HAP-1 (cell line): ENCODE data around the gene GCSH.
"Not testable (repeated sequence)": the region's sequence is repeated elsewhere in the genome, so short reads cannot be mapped to it uniquely, and the experiment has no call there.

Experiments
- DNase-seq, 2 experiments: peaks; one replicate each; pipeline ENCODE4 v3.0.0-alpha.2; 2016 to 2020; ENCODE audit warnings: low spot score in 2 of 2
- H3K27me3 ChIP-seq: fragments of 250-450 bp; sonication (Bioruptor Pico); 2 replicates; pipeline ENCODE4 v1.5.1; 2020; ENCODE audit warnings: low read depth, mild to moderate bottlenecking, moderate library complexity
- H3K36me3 ChIP-seq: fragments of 250-450 bp; sonication (Bioruptor Pico); replicated peaks from 2 replicates; pipeline ENCODE4 v1.5.1; 2020; ENCODE audit warnings: mild to moderate bottlenecking
- H3K4me1 ChIP-seq: fragments of 250-450 bp; sonication (Bioruptor Pico); 2 replicates; pipeline ENCODE4 v1.5.1; 2020; ENCODE audit warnings: mild to moderate bottlenecking
- H3K4me3 ChIP-seq: fragments of 250-450 bp; sonication (Bioruptor Pico); 2 replicates; pipeline ENCODE4 v1.5.1; 2020; ENCODE audit warnings: mild to moderate bottlenecking, moderate library complexity
- H3K9me3 ChIP-seq: fragments of 250-450 bp; sonication (Bioruptor Pico); 2 replicates; pipeline ENCODE4 v1.5.1; 2020; ENCODE audit warnings: mild to moderate bottlenecking, moderate library complexity
- in situ Hi-C: fragments of 300-500 bp; cut with MboI; formaldehyde crosslinking; loops from 3 replicates; pipeline ENCODE4 v1.14.3; 2020; ENCODE audit warnings: low sequenced_read_pairs, inconsistent platforms, mixed read lengths

Gene GCSH

DNA sequence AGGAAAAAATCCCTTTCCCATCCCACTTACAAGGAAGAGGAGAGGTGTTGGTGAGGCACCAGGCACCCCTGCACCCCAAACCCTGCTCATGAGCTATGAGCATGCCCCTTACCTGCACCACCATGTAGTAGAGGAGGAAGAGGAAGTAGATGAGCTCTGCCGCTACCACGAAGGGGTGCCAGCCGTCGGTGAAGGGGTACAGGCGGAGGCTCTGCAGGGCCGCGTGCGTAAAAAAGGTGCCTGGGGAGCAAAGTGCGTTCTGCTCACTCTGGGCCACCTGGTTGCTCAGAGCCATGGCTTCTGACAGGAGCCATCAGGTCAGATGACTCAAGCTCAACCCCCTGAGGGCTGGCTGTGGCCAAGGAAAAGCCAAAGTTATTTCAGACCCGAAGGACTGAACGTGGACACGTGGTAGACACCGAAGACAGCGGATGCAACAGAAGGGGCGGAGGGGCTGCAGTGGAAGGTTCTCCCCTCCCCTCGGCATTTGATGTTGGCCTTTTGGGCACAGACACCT, 25.3 kb upstream of the GCSH start:
- DNase-seq: no peak
- H3K27me3 ChIP-seq: no peaks in the 10 kb centered on the region
- in situ Hi-C loops: no loop called here
- no peaks in the 10 kb centered on the region for H3K9me3 ChIP-seq
- no peak overlapping the region for H3K4me3 ChIP-seq
- H3K36me3 ChIP-seq: no peaks in the 10 kb centered on the region
- H3K4me1 ChIP-seq: no peaks in the 10 kb centered on the region

DNA sequence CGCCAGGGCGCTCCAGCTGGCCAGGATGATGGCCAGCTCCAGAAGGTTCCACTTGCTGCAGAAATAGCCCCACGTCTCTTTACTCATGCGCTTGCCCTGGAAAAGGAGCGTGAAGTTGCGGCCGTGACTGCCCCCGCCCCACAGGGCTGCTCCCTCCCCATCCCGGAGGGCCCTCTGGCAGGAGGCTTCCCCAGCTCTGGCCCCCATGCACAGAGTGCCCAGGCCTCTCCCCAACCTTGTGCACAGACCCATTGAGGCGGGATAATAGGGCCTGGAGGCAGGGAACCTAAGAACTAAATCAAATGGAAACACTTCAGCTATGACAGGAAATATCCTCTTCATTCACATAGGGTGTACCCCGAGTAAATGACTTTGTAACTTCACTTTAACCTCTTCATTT, 21.2 kb upstream of the GCSH start:
- Histone ChIP-seq H3K4me1 (no peaks in the 10 kb centered on the region), H3K36me3 (no peaks in the 10 kb centered on the region), H3K4me3 (no peak overlapping the region), H3K9me3 (no peaks in the 10 kb centered on the region), H3K27me3 (0 out of 2 replicates have a peak, but pooled peaks cover 3% of the 10 kb centered on the region)
- in situ Hi-C loops: no loop called here
- no peak for DNase-seq

DNA sequence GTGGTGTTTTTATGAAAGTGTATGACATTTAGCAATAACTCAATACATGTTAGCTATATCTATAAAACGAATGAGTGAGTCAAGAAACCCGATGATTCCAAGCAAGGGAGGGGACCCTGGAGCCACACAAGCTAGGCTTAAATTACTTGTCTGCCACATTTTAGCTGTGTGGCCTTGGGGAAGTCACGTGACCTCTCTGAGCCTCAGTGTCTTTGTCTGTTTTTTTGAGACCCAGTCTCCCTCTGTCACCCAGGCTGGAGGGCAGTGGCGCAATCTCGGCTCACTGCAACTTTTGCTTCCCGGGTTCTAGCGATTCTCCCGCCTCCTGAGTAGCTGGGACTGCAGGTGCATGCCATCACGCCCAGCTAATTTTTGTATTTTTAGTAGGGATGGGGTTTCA, 20.1 kb upstream of the GCSH start:
- in situ Hi-C loops: no loop called here
- Histone ChIP-seq H3K4me3 (no peak overlapping the region), H3K36me3 (no peaks in the 10 kb centered on the region), H3K27me3 (0 out of 2 replicates have a peak, but pooled peaks cover 3% of the 10 kb centered on the region), H3K4me1 (no peaks in the 10 kb centered on the region), H3K9me3 (no peaks in the 10 kb centered on the region)
- no peak for DNase-seq

DNA sequence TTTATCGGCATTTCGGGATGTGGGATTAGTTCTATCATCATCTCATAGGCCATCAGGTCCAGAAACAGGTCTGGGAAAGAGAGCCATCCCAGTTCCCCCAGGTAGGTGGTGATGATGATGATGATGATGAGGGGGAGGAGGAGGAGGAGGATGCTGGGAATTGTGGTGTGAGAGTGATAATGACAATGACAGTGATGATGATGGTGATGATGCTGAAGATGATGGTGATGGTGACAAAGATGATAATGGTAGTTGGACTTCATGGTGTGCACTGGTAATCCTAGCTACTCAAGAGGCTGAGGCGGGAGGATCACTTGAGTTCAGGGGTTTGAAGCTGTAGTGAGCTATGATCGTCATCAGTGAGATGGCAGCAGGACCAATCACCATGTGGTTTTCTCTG, 16.3 kb upstream of the GCSH start:
- Histone ChIP-seq H3K36me3 (no peaks in the 10 kb centered on the region), H3K27me3 (0 out of 2 replicates have a peak, but pooled peaks cover 3% of the 10 kb centered on the region), H3K4me1 (no peaks in the 10 kb centered on the region), H3K4me3 (no peak overlapping the region), H3K9me3 (no peaks in the 10 kb centered on the region)
- in situ Hi-C loops: no loop called here
- no peak for DNase-seq

DNA sequence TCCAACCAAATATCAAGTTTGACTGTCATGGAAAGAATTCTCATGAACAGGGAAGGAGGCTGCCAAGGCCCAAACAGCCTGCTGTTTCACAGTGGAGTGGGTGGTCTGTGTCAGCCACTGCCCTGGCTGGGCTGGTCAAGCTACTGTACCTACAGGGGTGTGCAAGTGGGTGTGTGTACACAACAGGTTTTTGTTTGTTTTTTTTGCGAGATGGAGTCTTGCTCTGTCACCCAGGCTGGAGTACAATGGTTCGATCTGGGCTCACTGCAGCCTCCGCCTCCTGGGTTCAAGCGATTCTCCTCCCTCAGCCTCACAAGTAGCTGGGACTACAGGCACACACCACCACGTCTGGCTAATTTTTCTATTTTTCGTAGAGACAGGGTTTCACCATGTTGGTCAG, 13.1 kb upstream of the GCSH start:
- H3K4me3 ChIP-seq, in situ Hi-C loops, H3K36me3 ChIP-seq, H3K4me1 ChIP-seq, DNase-seq, H3K27me3 ChIP-seq, H3K9me3 ChIP-seq: not testable (repeated sequence)

DNA sequence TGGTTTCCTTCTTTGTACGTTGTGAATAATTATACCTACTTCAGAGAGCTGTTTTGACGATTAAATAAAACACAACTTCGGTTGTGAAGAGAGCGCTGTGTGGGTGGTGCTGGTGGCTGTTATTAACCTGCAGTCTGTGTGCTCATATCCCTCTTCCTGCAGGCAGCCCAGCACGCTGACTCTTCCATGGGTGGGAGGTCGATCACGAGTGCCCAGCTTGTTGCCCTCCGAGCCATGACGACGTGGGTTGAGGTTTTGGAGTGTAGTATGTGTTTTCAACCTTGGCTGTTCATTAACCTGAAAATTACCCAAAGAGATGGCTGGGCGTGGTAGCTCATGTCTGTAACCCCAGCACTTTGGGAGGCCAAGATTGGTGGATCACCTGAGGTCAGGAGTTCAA, 11.3 kb upstream of the GCSH start:
- no peak for DNase-seq
- Histone ChIP-seq H3K27me3 (no peaks in the 10 kb centered on the region), H3K36me3 (no peaks in the 10 kb centered on the region), H3K9me3 (no peaks in the 10 kb centered on the region), H3K4me1 (peaks cover 2% of the 10 kb centered on the region; the same call in 1 of the 2 replicates), H3K4me3 (no peak overlapping the region)
- in situ Hi-C loops: no loop called here

DNA sequence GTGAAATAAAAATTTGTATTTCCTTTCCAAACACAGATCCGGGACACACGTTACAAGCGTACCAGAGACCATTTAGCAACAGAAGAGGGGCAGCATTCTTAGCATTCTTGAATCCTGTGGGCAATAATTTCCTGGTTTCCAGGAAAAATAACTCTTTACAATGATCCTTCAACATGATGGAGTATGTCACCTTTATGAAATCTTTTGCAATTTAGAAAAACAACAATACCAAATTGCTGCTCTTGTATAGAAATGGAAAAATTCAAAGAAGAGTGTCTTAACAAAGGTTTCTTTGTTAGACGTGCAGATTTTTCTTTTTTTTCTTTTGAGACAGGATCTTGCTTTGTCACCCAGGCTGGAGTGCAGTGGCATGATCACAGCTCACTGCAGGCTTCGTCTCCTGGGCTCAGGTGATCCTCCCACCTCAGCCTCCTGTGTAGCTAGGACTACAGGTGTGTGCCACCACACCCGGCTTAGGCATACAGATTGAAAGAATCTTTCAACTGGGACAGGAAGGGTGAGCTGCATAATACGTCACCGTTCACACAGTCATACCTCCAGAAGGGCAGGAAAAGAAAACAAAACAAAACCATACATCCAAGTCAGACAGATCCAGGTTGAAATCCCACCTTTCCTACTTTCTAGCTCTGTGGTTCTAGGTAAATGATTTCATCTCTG, 10.8 kb upstream of the GCSH start:
- in situ Hi-C loops: no loop called here
- Histone ChIP-seq H3K4me3 (no peak overlapping the region), H3K36me3 (no peaks in the 10 kb centered on the region), H3K27me3 (no peaks in the 10 kb centered on the region), H3K9me3 (no peaks in the 10 kb centered on the region), H3K4me1 (peaks cover 2% of the 10 kb centered on the region; the same call in 1 of the 2 replicates)
- peak; percentile 15 to 64 for DNase-seq

DNA sequence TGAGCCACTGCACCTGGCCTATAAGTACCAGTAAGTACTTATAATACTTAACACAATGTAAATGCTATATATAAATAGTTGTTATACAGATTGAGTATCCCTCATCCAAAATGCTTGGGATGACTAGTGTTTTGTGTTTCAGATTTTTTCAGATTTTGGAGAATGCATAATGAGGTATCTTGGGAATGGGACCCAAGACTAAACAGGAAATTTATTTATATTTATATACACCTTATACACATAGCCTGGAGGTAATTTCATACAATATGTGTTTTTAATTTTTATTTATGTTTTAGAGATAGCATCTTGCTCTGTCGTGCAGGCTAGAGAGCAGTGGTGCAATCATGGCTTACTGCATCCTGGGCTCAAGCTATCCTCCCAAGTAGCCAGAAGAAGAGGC, 9.8 kb upstream of the GCSH start:
- no peak for DNase-seq
- in situ Hi-C loops: no loop called here
- Histone ChIP-seq H3K9me3 (no peaks in the 10 kb centered on the region), H3K4me1 (peaks cover 2% of the 10 kb centered on the region; the same call in 1 of the 2 replicates), H3K4me3 (no peak overlapping the region), H3K27me3 (no peaks in the 10 kb centered on the region), H3K36me3 (no peaks in the 10 kb centered on the region)

DNA sequence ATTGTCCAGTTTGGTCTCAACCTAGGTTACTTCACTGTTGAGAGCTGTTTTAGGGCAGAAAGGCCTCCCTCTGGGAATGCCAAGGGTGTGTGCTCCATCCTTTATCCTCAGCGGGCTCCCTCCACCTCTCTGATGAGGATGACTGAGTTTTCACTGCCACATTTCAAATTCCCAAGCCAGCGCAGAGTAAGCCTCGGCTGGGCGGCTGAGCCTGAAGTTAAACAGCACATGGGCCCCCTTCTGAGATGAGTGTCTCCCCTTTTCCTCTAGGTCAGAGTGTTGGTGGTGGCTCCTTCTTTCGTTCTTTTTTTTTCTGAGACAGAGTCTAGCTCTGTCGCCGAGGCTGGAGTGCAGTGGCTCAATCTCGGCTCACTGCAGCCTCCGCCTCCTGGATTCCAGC, 5.5 kb upstream of the GCSH start:
- Histone ChIP-seq H3K4me1 (peaks cover 3% of the 10 kb centered on the region; the same call in 1 of the 2 replicates), H3K27me3 (no peaks in the 10 kb centered on the region), H3K36me3 (no peaks in the 10 kb centered on the region), H3K4me3 (no peak overlapping the region), H3K9me3 (no peaks in the 10 kb centered on the region)
- no peak for DNase-seq
- in situ Hi-C loops: no loop called here

DNA sequence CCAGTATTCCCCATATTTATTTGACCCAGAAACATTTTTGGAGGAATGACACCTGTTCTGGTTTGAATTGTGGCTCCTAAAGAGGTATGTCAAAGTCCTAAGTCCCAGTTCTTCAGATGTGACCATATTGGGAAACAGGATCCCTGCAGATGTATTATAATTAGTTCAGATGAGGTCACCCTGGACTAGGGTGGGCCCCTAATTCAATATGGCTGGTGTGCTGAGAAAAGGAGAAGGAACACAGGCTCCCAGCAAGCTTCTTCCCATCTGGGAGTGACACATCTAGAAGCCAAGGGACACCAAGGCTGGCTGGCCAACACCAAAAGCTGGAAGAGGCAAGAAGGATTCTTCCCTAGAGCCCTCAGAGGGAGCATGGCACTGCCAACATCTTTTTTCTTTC, 3.8 kb upstream of the GCSH start:
- no peak for DNase-seq
- no peaks in the 10 kb centered on the region for H3K9me3 ChIP-seq
- H3K4me1 ChIP-seq: peaks cover 3% of the 10 kb centered on the region; the same call in 1 of the 2 replicates
- H3K4me3 ChIP-seq: no peak overlapping the region
- in situ Hi-C loops: no loop called here
- no peaks in the 10 kb centered on the region for H3K36me3 ChIP-seq
- H3K27me3 ChIP-seq: no peaks in the 10 kb centered on the region

DNA sequence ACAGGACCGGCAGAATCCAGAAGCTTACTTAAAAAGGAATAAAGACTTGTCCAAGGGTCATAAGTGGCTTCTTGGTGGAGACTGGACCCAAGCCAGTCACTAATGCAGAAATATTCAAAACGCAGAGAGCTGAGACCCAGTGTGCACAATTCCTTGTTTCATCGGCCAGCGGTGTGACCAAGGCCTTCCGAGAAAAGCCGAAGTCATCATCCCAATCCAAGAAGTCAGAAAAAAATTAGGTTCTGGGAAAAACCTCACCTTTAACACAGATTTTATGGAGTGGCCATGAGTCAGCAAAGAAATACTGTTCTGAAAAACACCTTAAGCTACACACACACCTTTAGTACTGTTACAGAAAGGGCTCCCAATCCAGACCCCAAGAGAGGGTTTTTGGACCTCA, 1.0 kb upstream of the GCSH start:
- in situ Hi-C loops: no loop called here
- Histone ChIP-seq H3K4me3 (no peak overlapping the region), H3K4me1 (peaks cover 9% of the 10 kb centered on the region; the same call in 1 of the 2 replicates), H3K27me3 (no peaks in the 10 kb centered on the region), H3K9me3 (no peaks in the 10 kb centered on the region), H3K36me3 (peaks cover 12% of the 10 kb centered on the region; the same call in 1 of the 2 replicates)
- DNase-seq: no peak

DNA sequence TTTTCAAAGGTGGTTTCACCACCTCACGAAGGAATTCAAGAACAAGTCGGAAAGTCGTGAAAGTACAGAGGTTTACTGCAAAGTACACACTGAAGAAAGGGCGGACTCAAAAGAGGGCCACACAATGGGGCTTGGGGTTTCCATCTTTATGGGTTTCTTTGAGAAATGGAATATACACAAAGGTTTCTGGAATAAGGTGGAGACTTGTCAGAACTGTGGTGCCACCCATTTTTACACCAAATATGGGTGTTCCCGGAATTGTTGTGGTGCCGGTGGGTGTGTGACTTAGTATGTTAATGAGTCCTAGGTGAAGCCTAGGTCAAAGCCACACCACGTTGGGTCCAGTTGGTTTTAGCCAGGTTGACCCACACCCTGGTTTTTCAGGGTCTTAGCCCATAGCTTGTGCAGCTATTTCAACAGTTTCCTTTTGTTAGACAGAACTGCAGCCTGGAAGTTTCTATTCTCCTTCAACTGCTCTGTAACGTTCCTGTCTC, 567 bp upstream of the GCSH start:
- H3K36me3 ChIP-seq: peaks cover 16% of the 10 kb centered on the region; the same call in 1 of the 2 replicates
- in situ Hi-C loops: no loop called here
- no peak for DNase-seq
- H3K27me3 ChIP-seq: no peaks in the 10 kb centered on the region
- peaks cover 9% of the 10 kb centered on the region; the same call in 1 of the 2 replicates for H3K4me1 ChIP-seq
- H3K9me3 ChIP-seq: no peaks in the 10 kb centered on the region
- no peak overlapping the region for H3K4me3 ChIP-seq

DNA sequence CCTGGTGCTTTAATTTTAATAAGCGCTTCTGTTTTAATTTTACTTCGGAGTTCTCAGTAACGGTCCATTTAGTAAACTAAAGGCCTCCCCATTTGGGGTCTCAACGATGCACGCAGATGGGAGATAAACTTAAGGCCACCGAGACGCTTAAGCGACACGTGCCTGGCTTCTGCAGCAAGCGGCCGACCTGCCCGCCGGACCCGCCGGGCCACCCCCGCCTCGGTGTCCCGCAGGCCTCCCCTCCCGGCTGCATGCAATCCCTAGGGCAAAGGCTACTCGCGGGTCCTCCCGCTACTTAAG, 592 bp downstream of the GCSH start:
- DNase-seq: peak in 1 of 2 experiments; percentile 31
- Histone ChIP-seq H3K4me1 (peaks cover 9% of the 10 kb centered on the region; the same call in 1 of the 2 replicates), H3K9me3 (no peaks in the 10 kb centered on the region), H3K36me3 (peaks cover 23% of the 10 kb centered on the region), H3K4me3 (peak overlapping the region; percentile 79), H3K27me3 (no peaks in the 10 kb centered on the region)
- in situ Hi-C loops: no loop called here

DNA sequence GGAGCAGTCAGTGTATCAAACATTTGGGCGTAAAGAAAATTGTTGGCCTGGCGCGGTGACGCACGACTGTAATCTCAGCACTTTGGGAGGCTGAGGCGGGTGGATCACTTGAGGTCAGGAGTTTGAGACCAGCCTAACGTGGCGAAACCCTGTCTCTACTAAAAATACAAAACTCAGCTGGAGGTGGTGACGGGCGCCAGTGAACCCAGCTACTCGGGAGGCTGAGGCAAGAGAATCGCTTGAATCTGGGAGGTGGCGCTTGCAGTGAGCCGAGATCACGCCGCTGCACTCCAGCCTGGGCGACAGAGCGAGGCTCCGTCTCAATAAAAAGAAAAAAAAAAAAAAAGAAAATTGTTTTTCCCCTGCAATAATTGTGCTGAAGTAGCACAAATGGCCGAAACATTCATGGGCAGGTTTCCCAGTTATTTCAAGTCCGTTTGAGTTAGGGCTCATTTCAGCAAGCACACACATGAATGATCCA, 1.4 kb downstream of the GCSH start:
- Histone ChIP-seq H3K36me3 (peaks cover 29% of the 10 kb centered on the region), H3K4me1 (peaks cover 9% of the 10 kb centered on the region; the same call in 1 of the 2 replicates), H3K27me3 (no peaks in the 10 kb centered on the region), H3K9me3 (no peaks in the 10 kb centered on the region), H3K4me3 (peak overlapping the region; percentile 79)
- no peak for DNase-seq
- in situ Hi-C loops: no loop called here
